Gastroesophageal sphincter (tissue), 3 donors: ENCODE results near the gene PSMC3.

Source experiments
- EP300 ChIP-seq: sonication (generic); formaldehyde crosslinking; IDR thresholded peaks from one replicate; pipeline ENCODE4 v1.6.1; 2017; ENCODE audit warnings: antibody characterized with exemption, mild to moderate bottlenecking
- POLR2A ChIP-seq, 2 donors: fragments of 450-650 bp; IDR thresholded peaks; one replicate each; pipeline ENCODE4 v1.6.1; 2017; ENCODE audit warnings: antibody characterized with exemption in 2 of 2, mild to moderate bottlenecking in 2 of 2, moderate library complexity in 1 of 2
- POLR2AphosphoS5 ChIP-seq: sonication (generic); formaldehyde crosslinking; IDR thresholded peaks from one replicate; pipeline ENCODE4 v1.6.1; 2017; ENCODE audit warnings: antibody characterized with exemption
- TF ChIP-seq, protein P1 (sequence below), 4 experiments: fragments of 200-600 bp in 2 of 4; fragments of 450-650 bp in 2 of 4; sonication (generic) in 1 of 4; IDR thresholded peaks; one replicate each; pipeline ENCODE4 v1.5.1; 2017 to 2019; ENCODE audit warnings: antibody characterized with exemption in 4 of 4, mild to moderate bottlenecking in 2 of 4, moderate library complexity in 2 of 4

DNA sequence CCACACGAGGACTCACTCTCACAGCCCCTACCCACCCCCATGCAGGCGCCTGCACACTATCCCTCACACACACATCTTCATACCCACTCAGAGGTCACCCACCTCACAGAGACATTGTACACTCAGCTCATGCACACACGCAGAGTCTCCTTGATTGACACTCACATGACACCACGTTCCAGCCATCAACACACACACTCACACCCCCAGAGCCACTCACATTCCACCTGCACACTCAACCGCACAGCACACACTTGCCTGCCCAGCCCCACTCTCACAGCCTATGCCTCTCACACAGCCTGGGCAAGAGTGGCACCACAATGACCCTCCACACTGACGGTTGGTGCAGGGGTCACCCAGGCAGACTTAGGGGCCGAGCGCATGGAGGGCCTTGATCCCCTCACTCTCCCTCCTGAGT, 50.1 kb downstream of the PSMC3 start:
- TF ChIP-seq POLR2A (IDR thresholded peaks at IDR 0.05) (no peak), EP300 (no peak), POLR2AphosphoS5 (no peak)
- TF ChIP-seq, protein P1, sequence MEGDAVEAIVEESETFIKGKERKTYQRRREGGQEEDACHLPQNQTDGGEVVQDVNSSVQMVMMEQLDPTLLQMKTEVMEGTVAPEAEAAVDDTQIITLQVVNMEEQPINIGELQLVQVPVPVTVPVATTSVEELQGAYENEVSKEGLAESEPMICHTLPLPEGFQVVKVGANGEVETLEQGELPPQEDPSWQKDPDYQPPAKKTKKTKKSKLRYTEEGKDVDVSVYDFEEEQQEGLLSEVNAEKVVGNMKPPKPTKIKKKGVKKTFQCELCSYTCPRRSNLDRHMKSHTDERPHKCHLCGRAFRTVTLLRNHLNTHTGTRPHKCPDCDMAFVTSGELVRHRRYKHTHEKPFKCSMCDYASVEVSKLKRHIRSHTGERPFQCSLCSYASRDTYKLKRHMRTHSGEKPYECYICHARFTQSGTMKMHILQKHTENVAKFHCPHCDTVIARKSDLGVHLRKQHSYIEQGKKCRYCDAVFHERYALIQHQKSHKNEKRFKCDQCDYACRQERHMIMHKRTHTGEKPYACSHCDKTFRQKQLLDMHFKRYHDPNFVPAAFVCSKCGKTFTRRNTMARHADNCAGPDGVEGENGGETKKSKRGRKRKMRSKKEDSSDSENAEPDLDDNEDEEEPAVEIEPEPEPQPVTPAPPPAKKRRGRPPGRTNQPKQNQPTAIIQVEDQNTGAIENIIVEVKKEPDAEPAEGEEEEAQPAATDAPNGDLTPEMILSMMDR (IDR thresholded peaks at IDR 0.05) = no peak
